PC-9 (cell line): ENCODE data around the gene PLCG2. TPM values are rescaled to one million over a fixed set of nuclear protein-coding genes. Genes with fewer than 3 reads are reported as not detected.

Experiments used
- BruUV-seq: library from RNA; stranded (reverse); fragments of 400-500 nt; replicated peaks from 2 replicates; lab custom pipeline; 2021; lab: Mats Ljungman, UMichigan
- CTCF ChIA-PET: fragments of 300-600 bp; sonication (Branson Sonifier 250); formaldehyde crosslinking; loops from one replicate; lab custom pipeline; 2022; ENCODE audit warnings: antibody characterized with exemption; lab: Charles Lee
- POLR2A ChIA-PET: fragments of 300-600 bp; sonication (Branson Sonifier 250); formaldehyde crosslinking; loops from one replicate; lab custom pipeline; 2022; ENCODE audit warnings: antibody characterized with exemption; ENCODE audit not compliant: unreplicated experiment; lab: Charles Lee
- DNase-seq, 2 experiments: peaks; one replicate each; pipeline versions ENCODE4 v3.0.0 to v3.0.0-alpha.2; 2015 to 2022; ENCODE audit warnings: mixed read lengths in 1 of 2
- H2AFZ ChIP-seq: fragments of 200-600 bp; sonication (generic); 2 replicates; pipeline ENCODE4 v1.8.1; 2017; ENCODE audit warnings: antibody characterized with exemption
- H3F3A ChIP-seq: fragments of 200-600 bp; sonication (generic); 2 replicates; pipeline ENCODE4 v1.8.1; 2017; ENCODE audit warnings: antibody characterized with exemption, mild to moderate bottlenecking, low read depth; ENCODE audit not compliant: insufficient read depth
- H3K27ac ChIP-seq: fragments of 200-600 bp; sonication (generic); 2 replicates; pipeline ENCODE4 v1.6.1; 2016; ENCODE audit warnings: mixed run types
- H3K27me3 ChIP-seq: fragments of 200-600 bp; sonication (generic); 2 replicates; pipeline ENCODE4 v1.6.1; 2016; ENCODE audit warnings: low read depth, mixed run types; ENCODE audit not compliant: insufficient read depth
- H3K36me3 ChIP-seq: fragments of 200-600 bp; sonication (generic); 2 replicates; pipeline ENCODE4 v1.6.1; 2016; ENCODE audit warnings: low read depth, mixed run types
- H3K4me1 ChIP-seq: fragments of 200-600 bp; sonication (generic); replicated peaks from 2 replicates; pipeline ENCODE4 v1.6.1; 2016; ENCODE audit warnings: mixed run types; ENCODE audit not compliant: insufficient read depth
- H3K4me2 ChIP-seq: fragments of 200-600 bp; sonication (generic); 2 replicates; pipeline ENCODE4 v1.6.1; 2017; ENCODE audit warnings: mixed run types
- H3K4me3 ChIP-seq: fragments of 200-600 bp; sonication (generic); 2 replicates; pipeline ENCODE4 v1.6.1; 2016; ENCODE audit warnings: mixed run types
- H3K79me2 ChIP-seq: fragments of 200-600 bp; sonication (generic); 2 replicates; pipeline ENCODE4 v1.6.1; 2017; ENCODE audit warnings: low read depth, mixed run types
- H3K9me2 ChIP-seq: fragments of 200-600 bp; sonication (generic); 2 replicates; pipeline ENCODE4 v1.8.1; 2017; ENCODE audit warnings: mild to moderate bottlenecking; ENCODE audit not compliant: insufficient read depth
- H3K9me3 ChIP-seq: fragments of 200-600 bp; sonication (generic); 2 replicates; pipeline ENCODE4 v1.8.1; 2016; ENCODE audit warnings: low read depth; ENCODE audit not compliant: insufficient read depth
- H4K20me1 ChIP-seq: fragments of 200-600 bp; sonication (generic); 2 replicates; pipeline ENCODE4 v1.8.1; 2017; ENCODE audit not compliant: insufficient read depth
- EZH2 ChIP-seq: fragments of 200-600 bp; sonication (generic); IDR thresholded peaks from 2 replicates; pipeline ENCODE4 v1.8.0; 2017; ENCODE audit warnings: antibody characterized with exemption, low read depth
- intact Hi-C: fragments of 100-400 bp; cut with micrococcal nuclease; formaldehyde crosslinking; loops from one replicate; pipeline ENCODE4 v1.10.0; 2022; ENCODE audit not compliant: unreplicated experiment
- total RNA-seq: library from RNA; stranded (reverse); gene quantifications from 2 replicates; pipeline ENCODE4 v1.2.3, GENCODE V29; 2021
- TF ChIP-seq, protein P1 (sequence below): fragments of 200-600 bp; sonication (generic); conservative IDR thresholded peaks from 2 replicates; pipeline ENCODE4 v1.6.1; 2017; ENCODE audit warnings: mixed run types, antibody characterized with exemption, mild to moderate bottlenecking, moderate library complexity

PLCG2 gene
- total RNA-seq, 1 experiment from 2014 or later = 10.8 TPM

DNA sequence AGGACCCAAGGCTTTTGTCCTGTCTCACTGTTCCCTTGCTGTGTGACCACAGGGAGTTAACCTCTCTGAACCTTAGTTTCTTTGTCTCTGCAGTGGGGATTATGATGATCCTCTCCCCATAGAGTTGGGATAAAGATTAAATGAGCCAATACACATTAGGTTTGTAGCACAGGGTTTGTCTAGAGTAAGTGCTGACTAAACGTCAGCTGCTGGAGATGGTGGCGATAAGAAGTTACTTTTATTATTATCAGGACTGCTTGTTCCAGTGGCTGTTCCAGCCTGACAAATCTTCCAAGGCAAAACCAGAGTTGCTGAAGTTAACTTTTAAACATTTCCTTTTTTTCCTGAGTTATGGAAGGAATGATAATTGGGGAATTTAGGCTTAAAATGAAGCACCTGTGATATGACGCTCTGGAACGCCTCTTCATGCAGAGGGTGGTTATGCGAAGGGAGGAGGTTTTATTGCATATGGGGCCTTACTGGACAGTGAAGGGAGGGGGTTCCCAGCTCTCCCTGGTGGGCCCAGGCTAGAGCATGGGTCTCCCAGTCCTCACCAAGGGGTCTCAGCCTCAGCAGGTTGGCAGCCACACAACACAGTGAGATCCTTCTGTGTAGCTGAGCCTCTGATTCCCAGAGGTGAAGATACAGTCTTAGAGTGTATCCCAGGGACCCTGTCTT, 35.8 kb downstream of the PLCG2 start:
- H3K4me2 ChIP-seq = no peak overlapping the region
- ChIA-PET POLR2A (no interaction called here), CTCF (no interaction called here)
- TF ChIP-seq, protein P1, sequence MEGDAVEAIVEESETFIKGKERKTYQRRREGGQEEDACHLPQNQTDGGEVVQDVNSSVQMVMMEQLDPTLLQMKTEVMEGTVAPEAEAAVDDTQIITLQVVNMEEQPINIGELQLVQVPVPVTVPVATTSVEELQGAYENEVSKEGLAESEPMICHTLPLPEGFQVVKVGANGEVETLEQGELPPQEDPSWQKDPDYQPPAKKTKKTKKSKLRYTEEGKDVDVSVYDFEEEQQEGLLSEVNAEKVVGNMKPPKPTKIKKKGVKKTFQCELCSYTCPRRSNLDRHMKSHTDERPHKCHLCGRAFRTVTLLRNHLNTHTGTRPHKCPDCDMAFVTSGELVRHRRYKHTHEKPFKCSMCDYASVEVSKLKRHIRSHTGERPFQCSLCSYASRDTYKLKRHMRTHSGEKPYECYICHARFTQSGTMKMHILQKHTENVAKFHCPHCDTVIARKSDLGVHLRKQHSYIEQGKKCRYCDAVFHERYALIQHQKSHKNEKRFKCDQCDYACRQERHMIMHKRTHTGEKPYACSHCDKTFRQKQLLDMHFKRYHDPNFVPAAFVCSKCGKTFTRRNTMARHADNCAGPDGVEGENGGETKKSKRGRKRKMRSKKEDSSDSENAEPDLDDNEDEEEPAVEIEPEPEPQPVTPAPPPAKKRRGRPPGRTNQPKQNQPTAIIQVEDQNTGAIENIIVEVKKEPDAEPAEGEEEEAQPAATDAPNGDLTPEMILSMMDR = no peak
- TF ChIP-seq EZH2 = no peak
- BruUV-seq = no TSS peak
- no peak overlapping the region for H3K27ac ChIP-seq
- no peak for DNase-seq
- no peaks in the 10 kb centered on the region for H3F3A ChIP-seq
- no peaks in the 10 kb centered on the region for H3K4me1 ChIP-seq
- no peak overlapping the region for H3K4me3 ChIP-seq
- intact Hi-C loops = no loop called here
- 0 out of 2 replicates have a peak, but pooled peaks cover 6% of the 10 kb centered on the region for H3K27me3 ChIP-seq
- no peaks in the 10 kb centered on the region for H3K36me3 ChIP-seq
- H3K9me2 ChIP-seq = no peaks in the 10 kb centered on the region
- H4K20me1 ChIP-seq = no peaks in the 10 kb centered on the region
- H3K9me3 ChIP-seq = no peaks in the 10 kb centered on the region
- no peaks in the 10 kb centered on the region for H3K79me2 ChIP-seq
- no peak overlapping the region for H2AFZ ChIP-seq

DNA sequence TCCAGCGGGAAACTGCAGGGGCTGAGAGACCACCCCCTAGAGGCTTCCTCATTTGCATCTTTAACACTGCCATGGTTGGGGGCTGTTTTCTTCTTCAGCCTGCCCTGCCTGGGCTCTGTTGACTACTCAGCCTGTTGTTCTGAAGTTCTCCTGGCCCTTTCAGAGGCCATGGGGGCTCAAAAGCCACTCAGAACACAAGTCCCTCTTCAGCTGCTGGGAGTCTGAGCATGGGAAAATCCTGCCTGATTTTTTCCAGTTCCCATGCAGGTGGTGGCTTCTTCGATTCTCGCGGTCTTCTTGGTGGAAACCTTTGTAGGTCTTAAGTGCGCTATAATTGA, 36.3 kb downstream of the PLCG2 start:
- Histone ChIP-seq H3K4me2 (no peak overlapping the region), H3K4me1 (no peaks in the 10 kb centered on the region), H3K27ac (no peak overlapping the region), H2AFZ (no peak overlapping the region), H3K9me2 (no peaks in the 10 kb centered on the region), H3K27me3 (0 out of 2 replicates have a peak, but pooled peaks cover 6% of the 10 kb centered on the region), H3F3A (no peaks in the 10 kb centered on the region), H3K4me3 (no peak overlapping the region), H4K20me1 (no peaks in the 10 kb centered on the region), H3K36me3 (no peaks in the 10 kb centered on the region), H3K9me3 (no peaks in the 10 kb centered on the region), H3K79me2 (no peaks in the 10 kb centered on the region)
- ChIA-PET CTCF (no interaction called here), POLR2A (no interaction called here)
- intact Hi-C loops = no loop called here
- no TSS peak for BruUV-seq
- no peak for DNase-seq
- TF ChIP-seq, protein P1 = no peak

DNA sequence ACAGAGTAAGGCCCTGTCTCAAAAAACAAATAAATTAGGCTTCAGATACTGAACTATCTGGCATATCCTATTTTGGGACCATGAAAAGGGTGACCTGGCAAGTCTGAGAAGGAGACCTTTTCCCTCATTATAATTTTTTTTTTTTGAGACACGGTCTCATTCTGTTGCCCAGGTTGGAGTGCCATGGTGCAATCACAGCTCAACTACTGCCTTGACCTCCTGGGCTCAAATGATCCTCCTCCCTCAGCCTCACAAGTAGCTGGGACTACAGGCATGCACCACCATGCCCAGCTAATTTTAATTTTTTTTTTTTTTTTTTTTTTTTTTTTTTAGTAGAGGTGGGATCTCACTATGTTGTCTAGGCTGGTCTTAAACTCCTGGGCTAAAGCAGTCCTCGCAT, 37.3 kb downstream of the PLCG2 start:
- Histone ChIP-seq H3K4me1 (no peaks in the 10 kb centered on the region), H3K4me3 (no peak overlapping the region), H2AFZ (no peak overlapping the region), H3F3A (no peaks in the 10 kb centered on the region), H3K79me2 (no peaks in the 10 kb centered on the region), H4K20me1 (no peaks in the 10 kb centered on the region), H3K4me2 (no peak overlapping the region), H3K27me3 (0 out of 2 replicates have a peak, but pooled peaks cover 6% of the 10 kb centered on the region), H3K36me3 (no peaks in the 10 kb centered on the region), H3K9me2 (no peaks in the 10 kb centered on the region), H3K9me3 (no peaks in the 10 kb centered on the region), H3K27ac (no peak overlapping the region)
- no TSS peak for BruUV-seq
- TF ChIP-seq, protein P1 = no peak
- TF ChIP-seq EZH2 = no peak
- ChIA-PET POLR2A (no interaction called here), CTCF (no interaction called here)
- no peak for DNase-seq
- intact Hi-C loops = no loop called here
